Lower lobe of right lung (tissue), 2 donors: ENCODE measurements around the gene CHRD. TPM values are rescaled to one million over a fixed set of nuclear protein-coding genes. Genes with fewer than 3 reads are reported as not detected.

Experiments
- ATAC-seq, 2 donors: fragments of 200-7000 bp; cut with Tn5 transposase; one replicate each; pipeline ENCODE4 v1.9.1; 2020 to 2022; ENCODE audit warnings: mild to moderate bottlenecking in 2 of 2, moderate library complexity in 2 of 2
- DNase-seq: peaks from one replicate; pipeline ENCODE4 v3.0.0-alpha.2; 2020
- H3K27ac ChIP-seq: fragments of 200-600 bp; one replicate; pipeline ENCODE4 v1.8.0; 2022
- H3K27me3 ChIP-seq: fragments of 200-600 bp; one replicate; pipeline ENCODE4 v1.8.0; 2022; ENCODE audit warnings: low read depth
- H3K36me3 ChIP-seq: fragments of 200-600 bp; one replicate; pipeline ENCODE4 v1.8.0; 2022; ENCODE audit warnings: mild to moderate bottlenecking
- H3K4me1 ChIP-seq: fragments of 200-600 bp; one replicate; pipeline ENCODE4 v1.8.0; 2022
- H3K4me3 ChIP-seq: fragments of 200-600 bp; one replicate; pipeline ENCODE4 v1.8.0; 2022; ENCODE audit warnings: mild to moderate bottlenecking
- H3K9me3 ChIP-seq: fragments of 200-600 bp; one replicate; pipeline ENCODE4 v1.8.0; 2022
- intact Hi-C: fragments of 100-400 bp; cut with DNase I; formaldehyde crosslinking; loops from one replicate; pipeline ENCODE4 v1.11.0; 2022
- total RNA-seq: library from RNA; stranded (reverse); fragmentation: NEBNext Ultra II Directional; extraction: Animal tissue kit (Norgen Biotek cat#: 25700); gene quantifications from one replicate; pipeline ENCODE4 v1.2.1, GENCODE V29; 2021
- TF ChIP-seq, protein P1 (sequence below): fragments of 200-600 bp; IDR thresholded peaks from one replicate; pipeline ENCODE4 v1.8.0; 2022; ENCODE audit warnings: antibody characterized with exemption, mild to moderate bottlenecking
- donor health status: DM: no; HTN: yes; CAD: no; lungs with severe emphysema.

The CHRD gene
- total RNA-seq, 1 donor from 2014 or later, result 4.1 TPM

DNA sequence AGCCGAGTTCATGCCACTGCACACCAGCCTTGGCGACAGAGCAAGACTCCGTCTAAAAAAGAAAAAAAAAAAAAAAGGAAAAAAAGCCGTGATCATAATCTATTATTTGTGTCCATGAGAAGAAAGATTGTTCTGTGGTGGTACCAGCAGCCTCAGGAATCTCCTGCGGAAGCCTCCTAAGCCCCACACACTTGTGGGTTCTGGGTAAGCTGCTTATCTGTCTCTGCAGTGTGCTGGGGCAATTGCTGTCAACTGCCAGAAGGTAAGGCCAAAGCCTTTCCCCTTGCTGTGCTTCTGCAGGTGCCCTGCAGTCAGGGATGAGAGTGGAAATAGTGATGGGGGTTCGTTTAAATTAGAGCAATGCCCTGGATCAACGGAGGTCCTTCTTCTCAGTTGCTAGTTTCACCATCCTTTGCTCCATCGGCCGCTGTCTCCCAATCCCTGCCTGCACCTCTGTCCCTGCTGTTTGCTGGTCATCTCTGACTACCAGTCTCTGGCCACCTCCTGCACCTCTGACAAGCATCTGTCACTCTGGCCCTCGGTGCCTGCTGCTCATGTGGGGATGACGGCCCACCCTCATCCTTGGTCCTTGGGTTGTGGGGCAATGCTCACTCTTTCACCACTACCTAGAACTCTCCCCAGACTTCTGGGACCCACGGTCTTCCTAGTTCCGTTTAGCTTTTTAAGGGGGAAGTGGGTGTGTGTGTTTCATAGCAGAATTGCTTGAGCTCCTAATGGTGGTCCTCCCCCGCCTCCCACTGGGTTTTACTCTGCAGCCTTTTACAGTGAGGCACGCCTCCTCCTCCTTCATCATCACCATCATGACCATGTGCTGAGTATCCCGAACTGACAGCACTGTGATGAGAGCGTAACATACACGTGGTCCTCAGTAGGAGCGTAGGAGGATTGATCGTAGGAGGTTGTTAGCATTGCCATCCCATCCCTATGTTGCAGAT is 25.5 kb downstream of the CHRD start:
- H3K4me1 ChIP-seq, result no peaks in the 10 kb centered on the region
- DNase-seq (no peak), ATAC-seq (no peak)
- H3K9me3 ChIP-seq, result no peaks in the 10 kb centered on the region
- no peak overlapping the region for H3K4me3 ChIP-seq
- H3K27ac ChIP-seq, result no peak overlapping the region
- no peaks in the 10 kb centered on the region for H3K36me3 ChIP-seq
- TF ChIP-seq, protein P1, sequence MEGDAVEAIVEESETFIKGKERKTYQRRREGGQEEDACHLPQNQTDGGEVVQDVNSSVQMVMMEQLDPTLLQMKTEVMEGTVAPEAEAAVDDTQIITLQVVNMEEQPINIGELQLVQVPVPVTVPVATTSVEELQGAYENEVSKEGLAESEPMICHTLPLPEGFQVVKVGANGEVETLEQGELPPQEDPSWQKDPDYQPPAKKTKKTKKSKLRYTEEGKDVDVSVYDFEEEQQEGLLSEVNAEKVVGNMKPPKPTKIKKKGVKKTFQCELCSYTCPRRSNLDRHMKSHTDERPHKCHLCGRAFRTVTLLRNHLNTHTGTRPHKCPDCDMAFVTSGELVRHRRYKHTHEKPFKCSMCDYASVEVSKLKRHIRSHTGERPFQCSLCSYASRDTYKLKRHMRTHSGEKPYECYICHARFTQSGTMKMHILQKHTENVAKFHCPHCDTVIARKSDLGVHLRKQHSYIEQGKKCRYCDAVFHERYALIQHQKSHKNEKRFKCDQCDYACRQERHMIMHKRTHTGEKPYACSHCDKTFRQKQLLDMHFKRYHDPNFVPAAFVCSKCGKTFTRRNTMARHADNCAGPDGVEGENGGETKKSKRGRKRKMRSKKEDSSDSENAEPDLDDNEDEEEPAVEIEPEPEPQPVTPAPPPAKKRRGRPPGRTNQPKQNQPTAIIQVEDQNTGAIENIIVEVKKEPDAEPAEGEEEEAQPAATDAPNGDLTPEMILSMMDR, result no peak
- H3K27me3 ChIP-seq, result no peaks in the 10 kb centered on the region
- intact Hi-C loops, result no loop called here

DNA sequence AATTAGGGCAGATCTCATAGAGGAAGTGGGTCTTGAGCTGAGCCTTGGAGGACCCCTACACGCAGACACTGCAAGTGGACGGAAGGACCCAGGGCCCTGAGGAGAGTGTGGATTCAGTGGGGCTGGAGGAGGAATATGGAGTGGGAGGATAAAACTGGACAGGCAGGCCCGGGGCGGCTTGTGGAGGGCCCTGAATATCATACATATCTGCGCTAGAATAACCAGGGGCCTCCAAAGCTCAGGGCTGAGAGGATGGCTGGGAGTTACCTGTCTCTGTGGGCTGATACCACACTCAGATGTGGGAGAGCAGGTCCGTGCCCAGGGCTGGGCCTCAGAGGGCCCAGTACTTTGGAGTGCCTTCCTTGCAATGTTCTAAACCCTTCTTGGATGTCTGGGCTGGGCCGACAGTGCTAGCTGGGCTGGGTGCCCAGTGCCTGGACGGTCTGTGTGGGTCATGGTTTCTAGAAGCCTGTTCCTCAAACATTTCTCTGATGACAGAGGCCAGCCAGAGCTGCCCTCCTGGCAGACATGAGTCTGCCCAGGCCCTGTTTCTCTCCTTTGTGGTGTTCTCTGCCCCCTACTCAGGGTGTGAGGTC is 29.6 kb downstream of the CHRD start:
- Histone ChIP-seq H3K9me3 (no peaks in the 10 kb centered on the region), H3K36me3 (no peaks in the 10 kb centered on the region), H3K27ac (no peak overlapping the region), H3K27me3 (peaks cover 3% of the 10 kb centered on the region), H3K4me1 (no peaks in the 10 kb centered on the region), H3K4me3 (no peak overlapping the region)
- ATAC-seq, result no peak
- intact Hi-C loops, result no loop called here
- TF ChIP-seq, protein P1, result no peak
- DNase-seq, result no peak

DNA sequence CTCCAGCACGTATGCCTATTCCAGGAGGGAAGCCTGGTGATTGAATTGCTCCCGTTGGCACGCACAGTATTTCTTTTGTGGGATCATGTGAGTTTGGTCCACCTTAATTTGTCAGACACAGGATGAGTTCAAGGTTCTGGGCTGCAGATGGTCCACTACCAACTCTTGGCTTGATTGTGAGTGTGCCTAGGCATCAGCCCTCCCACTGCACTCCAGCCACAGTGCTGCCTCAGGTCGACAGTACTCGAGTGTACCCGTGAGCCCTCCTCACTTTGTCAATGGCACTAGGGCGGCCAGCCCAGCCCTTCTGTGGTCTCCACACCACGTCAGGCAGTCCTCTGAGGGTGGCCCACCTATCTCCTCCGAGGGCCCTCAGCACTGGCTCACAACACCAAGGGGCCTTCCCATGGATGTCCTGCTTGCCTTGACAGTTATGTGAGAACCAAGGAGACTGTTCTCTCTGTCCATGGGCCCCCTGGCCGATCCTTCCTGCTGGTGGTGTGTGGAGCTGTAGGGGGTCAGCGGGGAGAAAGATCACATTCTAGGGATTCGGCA is 30.2 kb downstream of the CHRD start:
- DNase-seq (no peak), ATAC-seq (no peak)
- Histone ChIP-seq H3K27ac (no peak overlapping the region), H3K27me3 (peaks cover 3% of the 10 kb centered on the region), H3K4me3 (no peak overlapping the region), H3K36me3 (no peaks in the 10 kb centered on the region), H3K9me3 (no peaks in the 10 kb centered on the region), H3K4me1 (no peaks in the 10 kb centered on the region)
- TF ChIP-seq, protein P1, result no peak
- intact Hi-C loops, result no loop called here

DNA sequence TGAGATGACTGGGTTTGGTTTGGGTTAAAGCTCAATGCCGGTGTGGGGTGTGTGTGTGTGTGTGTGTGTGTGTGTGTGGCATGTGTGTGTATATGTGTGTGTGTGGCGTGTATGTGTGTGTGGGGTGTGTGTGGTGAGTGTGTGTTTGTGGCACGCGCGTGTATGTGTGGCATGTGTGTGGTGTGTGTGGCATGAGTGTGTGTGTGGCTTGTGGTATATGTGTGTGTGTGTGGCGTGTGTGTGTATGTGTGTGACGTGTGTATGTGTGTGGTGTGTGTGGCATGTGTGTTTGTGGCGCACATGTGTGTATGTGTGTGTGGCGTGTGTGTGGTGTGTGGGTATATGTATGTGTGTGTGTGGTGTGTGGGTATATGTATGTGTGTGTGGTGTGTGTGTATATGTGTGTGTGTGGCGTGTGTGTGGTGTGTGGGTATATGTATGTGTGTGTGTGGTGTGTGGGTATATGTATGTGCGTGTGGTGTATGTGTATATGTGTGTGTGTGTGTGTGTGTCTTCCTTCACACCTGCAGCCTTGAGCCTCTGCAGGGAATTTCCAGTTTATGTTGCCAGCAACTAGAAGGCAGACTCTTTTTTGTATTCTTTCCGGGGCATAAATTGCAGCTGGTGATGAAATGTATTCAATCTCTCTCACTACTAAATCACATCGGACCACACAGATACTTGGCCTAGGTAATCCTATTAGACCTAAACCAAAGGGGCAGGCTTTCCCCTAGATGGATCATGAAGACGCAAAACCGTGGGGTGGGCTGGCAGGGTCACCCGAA is 34.8 kb downstream of the CHRD start:
- H3K4me1 ChIP-seq, result no peaks in the 10 kb centered on the region
- no peak overlapping the region for H3K27ac ChIP-seq
- DNase-seq (no peak), ATAC-seq (no peak)
- intact Hi-C loops, result no loop called here
- H3K27me3 ChIP-seq, result peaks cover 6% of the 10 kb centered on the region
- no peaks in the 10 kb centered on the region for H3K36me3 ChIP-seq
- no peak overlapping the region for H3K4me3 ChIP-seq
- TF ChIP-seq, protein P1, result no peak
- H3K9me3 ChIP-seq, result no peaks in the 10 kb centered on the region

DNA sequence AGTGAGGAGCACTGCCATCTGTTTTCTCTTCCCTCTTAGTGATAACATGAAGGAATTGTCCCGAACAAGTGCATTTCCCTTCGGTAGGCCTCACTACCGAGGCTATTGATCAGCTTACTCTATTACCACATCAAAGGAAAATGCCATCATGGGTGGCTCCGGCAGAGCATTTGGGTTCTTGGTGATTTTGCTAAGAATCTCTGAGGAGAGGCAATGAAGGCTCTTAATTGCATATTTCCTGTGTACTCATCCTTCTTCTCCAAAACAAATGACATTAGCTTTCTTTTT is 35.3 kb downstream of the CHRD start:
- Histone ChIP-seq H3K27ac (no peak overlapping the region), H3K4me3 (no peak overlapping the region), H3K36me3 (no peaks in the 10 kb centered on the region), H3K9me3 (no peaks in the 10 kb centered on the region), H3K4me1 (no peaks in the 10 kb centered on the region), H3K27me3 (peaks cover 6% of the 10 kb centered on the region)
- DNase-seq, result no peak
- intact Hi-C loops, result no loop called here
- no peak for ATAC-seq
- TF ChIP-seq, protein P1, result no peak
